GM12874 (cell line): Measurements from ENCODE around the gene TACSTD2.

Experiments used
- TF ChIP-seq, protein P1 (sequence below): IDR thresholded peaks from 2 replicates; pipeline ENCODE4 v1.5.1; 2011; ENCODE audit warnings: low read depth, mild to moderate bottlenecking, control low read depth, low read length, moderate library complexity; ENCODE audit not compliant: insufficient read depth

Gene TACSTD2

DNA sequence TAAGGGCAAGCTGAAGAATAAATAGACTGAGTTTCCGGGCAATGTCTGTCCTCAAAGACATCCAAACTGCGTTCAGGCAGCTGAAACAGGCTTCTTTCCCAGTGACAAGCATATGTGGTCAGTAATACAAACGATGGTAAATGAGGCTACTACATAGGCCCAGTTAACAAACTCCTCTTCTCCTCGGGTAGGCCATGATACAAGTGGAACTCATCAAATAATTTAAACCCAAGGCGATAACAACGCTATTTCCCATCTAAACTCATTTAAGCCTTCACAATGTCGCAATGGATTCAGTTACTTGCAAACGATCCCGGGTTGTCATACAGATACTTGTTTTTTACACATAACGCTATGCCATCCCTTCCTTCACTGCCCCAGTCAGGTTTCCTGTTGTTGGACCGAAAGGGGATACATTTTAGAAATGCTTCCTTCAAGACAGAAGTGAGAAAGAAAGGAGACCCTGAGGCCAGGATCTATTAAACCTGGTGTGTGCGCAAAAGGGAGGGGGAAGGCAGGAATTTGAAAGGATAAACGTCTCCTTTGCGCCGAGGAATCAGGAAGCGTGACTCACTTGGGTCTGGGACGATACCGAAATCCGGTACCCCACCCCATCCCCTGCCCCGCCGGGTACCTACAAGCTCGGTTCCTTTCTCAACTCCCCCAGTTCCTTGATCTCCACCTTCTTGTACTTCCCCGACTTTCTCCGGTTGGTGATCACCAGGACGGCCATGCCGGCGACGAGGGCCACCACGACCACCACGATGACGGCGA is 1.3 kb downstream of the TACSTD2 start:
- TF ChIP-seq, protein P1, sequence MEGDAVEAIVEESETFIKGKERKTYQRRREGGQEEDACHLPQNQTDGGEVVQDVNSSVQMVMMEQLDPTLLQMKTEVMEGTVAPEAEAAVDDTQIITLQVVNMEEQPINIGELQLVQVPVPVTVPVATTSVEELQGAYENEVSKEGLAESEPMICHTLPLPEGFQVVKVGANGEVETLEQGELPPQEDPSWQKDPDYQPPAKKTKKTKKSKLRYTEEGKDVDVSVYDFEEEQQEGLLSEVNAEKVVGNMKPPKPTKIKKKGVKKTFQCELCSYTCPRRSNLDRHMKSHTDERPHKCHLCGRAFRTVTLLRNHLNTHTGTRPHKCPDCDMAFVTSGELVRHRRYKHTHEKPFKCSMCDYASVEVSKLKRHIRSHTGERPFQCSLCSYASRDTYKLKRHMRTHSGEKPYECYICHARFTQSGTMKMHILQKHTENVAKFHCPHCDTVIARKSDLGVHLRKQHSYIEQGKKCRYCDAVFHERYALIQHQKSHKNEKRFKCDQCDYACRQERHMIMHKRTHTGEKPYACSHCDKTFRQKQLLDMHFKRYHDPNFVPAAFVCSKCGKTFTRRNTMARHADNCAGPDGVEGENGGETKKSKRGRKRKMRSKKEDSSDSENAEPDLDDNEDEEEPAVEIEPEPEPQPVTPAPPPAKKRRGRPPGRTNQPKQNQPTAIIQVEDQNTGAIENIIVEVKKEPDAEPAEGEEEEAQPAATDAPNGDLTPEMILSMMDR: no peak

DNA sequence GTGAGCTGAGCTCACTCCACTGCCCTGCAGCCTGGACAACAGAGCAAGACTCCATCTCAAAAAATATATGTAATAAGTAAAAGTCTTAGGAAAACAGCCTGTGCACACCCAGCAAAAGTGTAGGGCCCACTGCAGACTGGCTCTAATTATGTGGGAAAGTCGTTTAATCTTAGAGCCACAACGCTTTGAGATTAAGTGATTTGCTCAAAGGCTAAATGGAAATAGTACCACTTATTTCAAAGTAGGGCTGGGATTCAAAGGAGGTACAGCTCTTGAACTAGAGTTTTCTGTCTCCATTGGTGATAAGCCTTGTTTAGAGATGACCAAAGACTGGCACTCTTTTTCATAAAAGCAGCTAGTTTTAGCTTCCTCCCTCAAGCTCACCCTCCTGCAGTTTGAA is 2.2 kb downstream of the TACSTD2 start:
- TF ChIP-seq, protein P1: no peak

- TF ChIP-seq, protein P1: no peak
Observed at GRCh38 chr1:58573705-58574591, 3.1 kb downstream of the TACSTD2 start.

DNA sequence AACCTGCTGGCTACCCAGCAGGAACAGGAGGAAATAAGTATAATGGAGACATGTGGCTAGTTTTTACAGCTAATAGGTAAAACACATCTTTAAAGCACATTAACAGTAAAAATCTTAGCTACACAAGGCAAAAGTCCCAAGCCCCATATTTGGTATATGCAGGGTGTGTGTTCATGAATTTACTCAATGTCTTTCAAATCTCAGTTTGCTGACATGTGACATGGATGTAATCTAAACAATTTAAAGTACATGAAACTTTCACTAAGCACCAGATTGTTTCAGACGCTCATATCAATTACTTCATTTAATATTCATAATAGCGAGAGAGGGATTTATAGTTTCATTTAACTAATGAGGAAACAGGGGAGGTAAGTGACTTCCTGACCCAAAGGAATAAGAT is 3.9 kb downstream of the TACSTD2 start:
- TF ChIP-seq, protein P1: no peak

DNA sequence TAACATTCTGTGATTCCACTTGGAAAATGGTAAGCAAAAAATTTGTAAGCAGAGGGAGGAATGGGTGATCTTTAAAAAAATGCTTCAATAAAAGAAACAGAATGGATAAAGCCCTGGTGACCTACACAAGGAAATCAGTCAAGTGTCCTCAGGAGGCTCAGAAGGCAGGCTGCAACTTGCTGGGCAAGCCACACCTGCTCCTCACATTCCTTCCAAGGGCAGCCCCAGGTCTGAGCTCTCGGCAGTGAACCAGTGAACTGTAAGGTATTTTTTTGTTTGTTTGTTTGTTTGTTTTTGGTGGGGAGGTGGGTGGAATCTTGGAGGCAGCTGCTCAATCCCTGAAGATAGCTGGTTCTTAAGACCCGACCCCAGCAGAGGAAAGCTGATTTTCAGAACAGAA is 4.4 kb downstream of the TACSTD2 start:
- TF ChIP-seq, protein P1: no peak

DNA sequence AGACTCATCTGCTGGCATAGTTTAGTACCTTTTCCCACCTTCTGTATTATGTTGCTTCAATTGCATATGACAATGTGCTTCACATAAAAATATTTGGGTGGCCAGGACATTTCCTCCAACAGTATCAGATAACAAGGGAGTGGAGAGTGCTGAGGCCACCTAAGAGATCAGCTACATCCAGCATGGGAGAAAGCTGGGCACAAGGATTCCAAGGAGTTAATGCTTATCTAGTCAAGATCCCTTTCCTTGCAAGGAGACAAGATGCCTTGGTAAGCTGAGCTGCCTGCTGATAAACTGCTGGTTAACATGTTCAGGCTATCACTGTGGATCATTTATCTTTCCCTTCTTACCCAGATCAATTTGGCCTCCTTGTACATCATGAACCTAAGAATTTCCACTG is 5.4 kb downstream of the TACSTD2 start:
- TF ChIP-seq, protein P1: no peak

DNA sequence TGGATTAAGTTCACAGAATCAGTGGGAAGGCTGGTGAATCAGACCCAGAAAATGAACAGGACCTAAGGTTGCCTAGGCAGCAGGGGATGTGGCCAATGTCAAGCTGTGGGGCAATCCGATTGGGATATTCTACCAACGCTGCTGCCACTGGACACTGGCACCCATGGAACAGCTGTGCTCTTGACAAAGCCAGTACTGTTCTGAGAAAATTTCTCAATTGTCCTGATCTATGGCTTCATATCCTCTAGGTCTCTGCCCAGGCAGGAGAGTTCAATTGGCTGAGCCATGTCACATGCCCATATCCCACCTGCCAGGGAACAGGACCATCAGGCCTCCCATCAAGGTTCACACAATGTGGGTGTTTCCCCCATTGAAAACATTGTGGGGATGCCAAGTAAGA is 6.2 kb downstream of the TACSTD2 start:
- TF ChIP-seq, protein P1: no peak
